GM23338 (cell line): Measurements from ENCODE around the gene MCM9. TPM values are rescaled to one million over a fixed set of nuclear protein-coding genes. Genes with fewer than 3 reads are reported as not detected.

Experiments used
- ATAC-seq: fragments of 200-7000 bp; cut with Tn5 transposase; 3 replicates; pipeline ENCODE4 v1.9.1; 2020
- DNase-seq: peaks from one replicate; pipeline ENCODE4 v3.0.0-alpha.2; 2015; ENCODE audit warnings: low spot score
- H2AFZ ChIP-seq: fragments of 200-600 bp; sonication (generic); 2 replicates; pipeline ENCODE4 v1.8.0; 2016; ENCODE audit warnings: antibody characterized with exemption, mild to moderate bottlenecking, moderate library complexity
- H3F3A ChIP-seq: fragments of 200-600 bp; sonication (generic); replicated peaks from 2 replicates; pipeline ENCODE4 v1.8.0; 2017; ENCODE audit warnings: antibody characterized with exemption, mixed run types, low read depth
- H3K27ac ChIP-seq: fragments of 200-600 bp; sonication (generic); 2 replicates; pipeline ENCODE4 v1.6.1; 2016; ENCODE audit warnings: low read depth
- H3K27me3 ChIP-seq: fragments of 200-600 bp; sonication (generic); 2 replicates; pipeline ENCODE4 v1.8.0; 2016; ENCODE audit warnings: mild to moderate bottlenecking, mixed run types, moderate library complexity; ENCODE audit not compliant: insufficient read depth
- H3K36me3 ChIP-seq: fragments of 200-600 bp; sonication (generic); 2 replicates; pipeline ENCODE4 v1.8.0; 2016; ENCODE audit warnings: mild to moderate bottlenecking; ENCODE audit not compliant: insufficient read depth
- H3K4me1 ChIP-seq: fragments of 200-600 bp; sonication (generic); 2 replicates; pipeline ENCODE4 v1.8.0; 2016; ENCODE audit warnings: mild to moderate bottlenecking, moderate library complexity; ENCODE audit not compliant: insufficient read depth
- H3K4me2 ChIP-seq: fragments of 200-600 bp; sonication (generic); 2 replicates; pipeline ENCODE4 v1.7.1; 2017; ENCODE audit warnings: mixed run types
- H3K4me3 ChIP-seq: fragments of 200-600 bp; sonication (generic); 2 replicates; pipeline ENCODE4 v1.6.1; 2016; ENCODE audit warnings: mixed run types
- H3K79me2 ChIP-seq: fragments of 200-600 bp; sonication (generic); replicated peaks from 2 replicates; pipeline ENCODE4 v1.8.0; 2017; ENCODE audit warnings: mild to moderate bottlenecking; ENCODE audit not compliant: insufficient read depth
- H3K9me2 ChIP-seq: fragments of 200-600 bp; sonication (generic); 2 replicates; pipeline ENCODE4 v1.8.0; 2017; ENCODE audit not compliant: insufficient read depth
- H4K20me1 ChIP-seq: fragments of 200-600 bp; sonication (generic); replicated peaks from 2 replicates; pipeline ENCODE4 v1.8.0; 2017; ENCODE audit warnings: mild to moderate bottlenecking; ENCODE audit not compliant: insufficient read depth
- H3K27ac Mint-ChIP-seq: 2 replicates; pipeline ENCODE4 v1.8.0; 2020; ENCODE audit warnings: inconsistent platforms, mild to moderate bottlenecking, moderate library complexity, mixed read lengths
- H3K27me3 Mint-ChIP-seq: 3 replicates; pipeline ENCODE4 v1.8.0; 2022; ENCODE audit warnings: low read depth, mild to moderate bottlenecking, moderate library complexity, mixed read lengths, inconsistent platforms; ENCODE audit not compliant: insufficient read depth, poor library complexity
- H3K36me3 Mint-ChIP-seq: 3 replicates; pipeline ENCODE4 v1.8.0; 2021; ENCODE audit warnings: low read depth, mild to moderate bottlenecking, inconsistent platforms, moderate library complexity, mixed read lengths
- H3K4me1 Mint-ChIP-seq: 3 replicates; pipeline ENCODE4 v1.8.0; 2020; ENCODE audit warnings: mild to moderate bottlenecking, inconsistent platforms, mixed read lengths
- H3K4me3 Mint-ChIP-seq: 3 replicates; pipeline ENCODE4 v1.8.0; 2021; ENCODE audit warnings: moderate library complexity, mild to moderate bottlenecking, inconsistent platforms, mixed read lengths
- H3K9me3 Mint-ChIP-seq: 3 replicates; pipeline ENCODE4 v1.8.0; 2020; ENCODE audit warnings: moderate library complexity, mild to moderate bottlenecking, inconsistent platforms, mixed read lengths
- EZH2 ChIP-seq: fragments of 200-600 bp; sonication (generic); IDR thresholded peaks from one replicate; pipeline ENCODE4 v1.8.0; 2017; ENCODE audit warnings: antibody characterized with exemption, mild to moderate bottlenecking, low read depth; ENCODE audit not compliant: unreplicated experiment
- EZH2phosphoT487 ChIP-seq: fragments of 200-600 bp; sonication (generic); IDR thresholded peaks from one replicate; pipeline ENCODE4 v1.8.1; 2018; ENCODE audit warnings: antibody characterized with exemption; ENCODE audit not compliant: unreplicated experiment
- JUNB ChIP-seq: IDR thresholded peaks from one replicate; pipeline ENCODE4 v1.6.1; 2016; ENCODE audit warnings: antibody characterized with exemption; ENCODE audit not compliant: unreplicated experiment
- POLR2AphosphoS5 ChIP-seq: IDR thresholded peaks from 2 replicates; pipeline ENCODE4 v1.6.1; 2016; ENCODE audit warnings: antibody characterized with exemption, low read depth
- REST ChIP-seq: IDR thresholded peaks from one replicate; pipeline ENCODE4 v1.6.1; 2018; ENCODE audit warnings: antibody characterized with exemption; ENCODE audit not compliant: unreplicated experiment
- ZNF114 ChIP-seq: fragments of 250-450 bp; sonication (Bioruptor Pico); IDR thresholded peaks from 2 replicates; pipeline ENCODE4 v1.5.0; 2020; ENCODE audit warnings: mild to moderate bottlenecking, moderate library complexity
- ZNF462 ChIP-seq: fragments of 250-450 bp; sonication (Bioruptor Pico); IDR thresholded peaks from 2 replicates; pipeline ENCODE4 v1.5.0; 2020; ENCODE audit warnings: mild to moderate bottlenecking, moderate library complexity
- polyA plus RNA-seq: library from polyadenylated mRNA; unstranded; fragments of >200 nt; fragmentation: Nextera tagmentation; extraction: Ambion mirVana; gene quantifications from 2 replicates; pipeline ENCODE4 v1.2.1, GENCODE V29; 2016
- total RNA-seq: library from RNA; depleted of rRNA; stranded (reverse); fragments of >200 nt; shearing (Covaris generic); gene quantifications from 2 replicates; pipeline ENCODE4 v1.2.3, GENCODE V29; 2014

The MCM9 gene
- total and polyA plus RNA-seq, 2 experiments from 2014 or later, result 14.9 to 16.6 TPM

DNA sequence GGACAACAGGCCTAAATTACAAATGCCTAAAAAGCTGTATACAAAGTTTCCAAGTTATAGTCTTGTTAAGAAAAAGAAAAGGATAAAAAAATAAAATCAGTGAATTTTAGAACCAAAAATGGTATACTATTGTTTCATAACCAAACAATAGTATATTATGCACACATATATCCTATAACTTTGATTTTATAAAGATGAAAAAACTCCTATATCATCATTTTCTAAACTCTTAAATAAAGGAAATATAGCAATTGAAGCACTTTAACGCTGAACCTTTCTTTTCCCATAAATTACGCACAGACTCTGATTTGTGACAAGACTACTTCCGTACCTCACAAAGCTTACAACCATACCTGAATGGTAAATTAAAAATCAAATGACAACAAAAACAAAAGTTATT, 35.9 kb upstream of the MCM9 start:
- no peaks in the 10 kb centered on the region for H3K79me2 ChIP-seq
- Mint-ChIP-seq H3K36me3 (no peaks in the 10 kb centered on the region), H3K27me3 (peaks cover 1% of the 10 kb centered on the region), H3K4me1 (peaks cover 22% of the 10 kb centered on the region), H3K9me3 (no peaks in the 10 kb centered on the region), H3K4me3 (no peak overlapping the region), H3K27ac (no peak overlapping the region)
- ATAC-seq, result no peak
- H3K4me1 ChIP-seq, result peaks cover 19% of the 10 kb centered on the region
- no peak for TF ChIP-seq EZH2
- no peak for TF ChIP-seq POLR2AphosphoS5
- no peak for TF ChIP-seq ZNF114 (CRISPR knock-in tag)
- no peak for TF ChIP-seq JUNB
- no peak for TF ChIP-seq ZNF462 (CRISPR knock-in tag)
- no peak for TF ChIP-seq EZH2phosphoT487
- no peak for TF ChIP-seq REST
- H2AFZ ChIP-seq, result no peak overlapping the region
- DNase-seq, result no peak
- no peaks in the 10 kb centered on the region for H3F3A ChIP-seq
- no peaks in the 10 kb centered on the region for H3K9me2 ChIP-seq
- H4K20me1 ChIP-seq, result no peaks in the 10 kb centered on the region
- H3K36me3 ChIP-seq, result no peaks in the 10 kb centered on the region
- H3K27me3 ChIP-seq, result no peaks in the 10 kb centered on the region
- no peak overlapping the region for H3K4me2 ChIP-seq
- no peak overlapping the region for H3K4me3 ChIP-seq
- H3K27ac ChIP-seq, result no peak overlapping the region
